Kidney (tissue), 14 donors: ENCODE results near the gene ACTL6B. TPM values are rescaled to one million over a fixed set of nuclear protein-coding genes. Genes with fewer than 3 reads are reported as not detected.
"Not testable (repeated sequence)": the region's sequence is repeated elsewhere in the genome, so short reads cannot be mapped to it uniquely, and the experiment has no call there.

Source experiments
- DNase-seq, 5 donors: peaks; one replicate each; pipeline ENCODE4 v3.0.0-alpha.2; 2013 to 2020
- FAIRE-seq: peaks from 2 replicates; lab custom pipeline; 2012; peaks lifted over from hg19 to GRCh38; lab: Jason Lieb, UNC
- H3K27ac ChIP-seq, 2 donors: one replicate each; pipeline ENCODE4 v1.7.0; 2013; ENCODE audit warnings: low read depth in 2 of 2, low read length in 2 of 2, inconsistent platforms in 1 of 2
- H3K27me3 ChIP-seq: one replicate; pipeline ENCODE4 v1.7.1; 2013; ENCODE audit warnings: low read length, inconsistent platforms; ENCODE audit not compliant: control insufficient read depth, insufficient read depth
- H3K36me3 ChIP-seq, 3 donors: one replicate each; pipeline versions ENCODE4 v1.7.0 to v1.7.1; 2013; ENCODE audit warnings: low read length in 3 of 3, control low read depth in 1 of 3, inconsistent platforms in 1 of 3; ENCODE audit not compliant: insufficient read depth in 3 of 3, control insufficient read depth in 2 of 3
- H3K4me1 ChIP-seq, 3 donors: one replicate each; pipeline versions ENCODE4 v1.7.0 to v1.7.1; 2013; ENCODE audit warnings: low read length in 3 of 3, inconsistent platforms in 1 of 3, low read depth in 1 of 3; ENCODE audit not compliant: control insufficient read depth in 2 of 3, insufficient read depth in 2 of 3
- H3K4me3 ChIP-seq, 3 donors: one replicate each; pipeline versions ENCODE4 v1.7.0 to v1.8.1; 2013; ENCODE audit warnings: low read length in 3 of 3, control low read depth in 1 of 3, inconsistent platforms in 1 of 3
- H3K9ac ChIP-seq, 3 donors: one replicate each; pipeline versions ENCODE4 v1.7.0 to v1.7.1; 2013; ENCODE audit warnings: low read length in 3 of 3, control low read depth in 1 of 3, inconsistent platforms in 1 of 3
- H3K9me3 ChIP-seq, 3 donors: one replicate each; pipeline versions ENCODE4 v1.7.0 to v1.7.1; 2013; ENCODE audit warnings: low read length in 3 of 3, control low read depth in 1 of 3, inconsistent platforms in 1 of 3; ENCODE audit not compliant: control insufficient read depth in 2 of 3, insufficient read depth in 1 of 3
- intact Hi-C: fragments of 100-400 bp; cut with DNase I; formaldehyde crosslinking; loops from one replicate; pipeline ENCODE4 v1.11.1; 2022
- polyA plus RNA-seq: library from polyadenylated mRNA; stranded (reverse); fragments of 350-450 nt; fragmentation: Illumina TruSeq; extraction: RNeasy Lipid Tissue Mini Kit (QIAGEN cat#74804); gene quantifications from one replicate; pipeline ENCODE4 v1.2.3, GENCODE V29; 2014; ENCODE audit warnings: low read depth, low replicate concordance; ENCODE audit not compliant: insufficient read depth
- total RNA-seq: library from RNA; stranded (reverse); fragmentation: NEBNext Ultra II Directional; extraction: Animal tissue kit (Norgen Biotek cat#: 25700); gene quantifications from one replicate; pipeline ENCODE4 v1.2.1, GENCODE V29; 2021
- TF ChIP-seq, protein P1 (sequence below): IDR thresholded peaks from 3 replicates; pipeline ENCODE4 v1.5.1; 2012; ENCODE audit warnings: mild to moderate bottlenecking, moderate library complexity, borderline replicate concordance; ENCODE audit not compliant: insufficient read depth; ENCODE audit errors: extremely low read depth
- donor health status: control.
- donor health status: control.
- donor health status: control.
- donor health status: control.
- donor health status: control.
- donor health status: DM: yes; HTN: yes; CAD: no.
- donor health status: Normal renal cell carcinoma (clear cell type).

The ACTL6B gene
- total and polyA plus RNA-seq, 2 donors from 2014 or later = not detected

DNA sequence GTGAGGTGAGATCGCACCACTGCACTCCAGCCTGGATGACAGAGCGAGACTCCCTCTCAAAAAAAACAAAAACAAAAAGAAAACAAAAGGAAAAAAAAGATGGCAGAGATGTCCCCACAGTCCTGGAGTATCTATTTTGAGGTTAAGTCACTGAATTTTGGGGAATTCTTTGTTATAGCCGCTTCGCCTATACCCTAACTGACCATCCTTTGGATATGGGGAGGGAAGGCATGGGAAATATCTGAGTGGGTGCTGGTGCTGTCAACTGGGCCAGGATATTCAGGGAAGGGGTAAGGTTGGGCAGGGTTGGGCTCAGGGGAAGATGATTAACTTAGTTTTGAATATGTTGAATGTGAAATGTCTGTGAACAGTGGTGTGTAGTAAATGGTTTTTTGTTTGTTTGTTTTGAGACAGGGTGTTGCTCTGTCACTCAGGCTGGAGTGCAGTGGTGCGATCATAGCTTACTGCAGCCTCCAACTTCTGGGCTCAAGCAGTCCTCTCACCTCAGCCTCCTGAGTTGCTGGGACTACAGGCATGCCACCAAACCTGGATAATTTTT lies 9.0 kb upstream of the ACTL6B start:
- DNase-seq = peak in 1 of 5 donors; percentile 1
- FAIRE-seq = no peak
- intact Hi-C loops = no loop called here
- no peaks in the 10 kb centered on the region for H3K27me3 ChIP-seq
- H3K4me3 ChIP-seq = no peak overlapping the region
- TF ChIP-seq, protein P1, sequence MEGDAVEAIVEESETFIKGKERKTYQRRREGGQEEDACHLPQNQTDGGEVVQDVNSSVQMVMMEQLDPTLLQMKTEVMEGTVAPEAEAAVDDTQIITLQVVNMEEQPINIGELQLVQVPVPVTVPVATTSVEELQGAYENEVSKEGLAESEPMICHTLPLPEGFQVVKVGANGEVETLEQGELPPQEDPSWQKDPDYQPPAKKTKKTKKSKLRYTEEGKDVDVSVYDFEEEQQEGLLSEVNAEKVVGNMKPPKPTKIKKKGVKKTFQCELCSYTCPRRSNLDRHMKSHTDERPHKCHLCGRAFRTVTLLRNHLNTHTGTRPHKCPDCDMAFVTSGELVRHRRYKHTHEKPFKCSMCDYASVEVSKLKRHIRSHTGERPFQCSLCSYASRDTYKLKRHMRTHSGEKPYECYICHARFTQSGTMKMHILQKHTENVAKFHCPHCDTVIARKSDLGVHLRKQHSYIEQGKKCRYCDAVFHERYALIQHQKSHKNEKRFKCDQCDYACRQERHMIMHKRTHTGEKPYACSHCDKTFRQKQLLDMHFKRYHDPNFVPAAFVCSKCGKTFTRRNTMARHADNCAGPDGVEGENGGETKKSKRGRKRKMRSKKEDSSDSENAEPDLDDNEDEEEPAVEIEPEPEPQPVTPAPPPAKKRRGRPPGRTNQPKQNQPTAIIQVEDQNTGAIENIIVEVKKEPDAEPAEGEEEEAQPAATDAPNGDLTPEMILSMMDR = no peak
- H3K4me1 ChIP-seq = no peaks in the 10 kb centered on the region
- no peak overlapping the region for H3K27ac ChIP-seq
- H3K36me3 ChIP-seq = no peaks in the 10 kb centered on the region
- H3K9ac ChIP-seq = no peak overlapping the region
- H3K9me3 ChIP-seq = no peaks in the 10 kb centered on the region

DNA sequence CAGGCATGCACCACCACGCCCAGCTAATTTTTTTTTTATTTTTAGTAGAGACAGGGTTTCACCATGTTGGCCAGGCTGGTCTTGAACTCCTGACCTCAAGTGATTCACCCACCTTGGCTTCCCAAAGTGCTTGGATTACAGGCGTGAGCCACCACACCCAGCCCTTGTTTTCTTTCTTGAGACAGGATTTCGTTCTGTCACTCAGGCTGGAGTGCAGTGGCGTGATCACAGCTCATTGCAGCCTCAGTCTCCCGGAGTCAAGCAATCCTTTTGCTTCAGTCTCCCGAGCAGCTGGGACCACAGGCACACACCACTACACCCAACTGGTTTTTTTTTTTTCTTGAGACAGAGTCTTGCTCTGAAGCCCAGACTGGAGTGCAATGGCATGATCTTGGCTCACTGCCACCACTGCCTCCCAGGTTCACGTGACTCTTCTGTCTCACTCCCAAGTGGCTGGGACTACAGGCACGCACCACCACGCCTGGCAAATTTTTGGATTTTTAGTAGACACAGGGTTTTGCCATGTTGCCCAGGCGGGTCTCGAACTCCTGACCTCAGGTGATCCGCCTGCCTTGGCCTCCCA lies 6.0 kb upstream of the ACTL6B start:
- FAIRE-seq, H3K9me3 ChIP-seq, H3K27ac ChIP-seq, H3K36me3 ChIP-seq, intact Hi-C loops, H3K4me3 ChIP-seq, H3K9ac ChIP-seq, H3K27me3 ChIP-seq, H3K4me1 ChIP-seq: not testable (repeated sequence)
- DNase-seq = peak in 1 of 5 donors; percentile 56

DNA sequence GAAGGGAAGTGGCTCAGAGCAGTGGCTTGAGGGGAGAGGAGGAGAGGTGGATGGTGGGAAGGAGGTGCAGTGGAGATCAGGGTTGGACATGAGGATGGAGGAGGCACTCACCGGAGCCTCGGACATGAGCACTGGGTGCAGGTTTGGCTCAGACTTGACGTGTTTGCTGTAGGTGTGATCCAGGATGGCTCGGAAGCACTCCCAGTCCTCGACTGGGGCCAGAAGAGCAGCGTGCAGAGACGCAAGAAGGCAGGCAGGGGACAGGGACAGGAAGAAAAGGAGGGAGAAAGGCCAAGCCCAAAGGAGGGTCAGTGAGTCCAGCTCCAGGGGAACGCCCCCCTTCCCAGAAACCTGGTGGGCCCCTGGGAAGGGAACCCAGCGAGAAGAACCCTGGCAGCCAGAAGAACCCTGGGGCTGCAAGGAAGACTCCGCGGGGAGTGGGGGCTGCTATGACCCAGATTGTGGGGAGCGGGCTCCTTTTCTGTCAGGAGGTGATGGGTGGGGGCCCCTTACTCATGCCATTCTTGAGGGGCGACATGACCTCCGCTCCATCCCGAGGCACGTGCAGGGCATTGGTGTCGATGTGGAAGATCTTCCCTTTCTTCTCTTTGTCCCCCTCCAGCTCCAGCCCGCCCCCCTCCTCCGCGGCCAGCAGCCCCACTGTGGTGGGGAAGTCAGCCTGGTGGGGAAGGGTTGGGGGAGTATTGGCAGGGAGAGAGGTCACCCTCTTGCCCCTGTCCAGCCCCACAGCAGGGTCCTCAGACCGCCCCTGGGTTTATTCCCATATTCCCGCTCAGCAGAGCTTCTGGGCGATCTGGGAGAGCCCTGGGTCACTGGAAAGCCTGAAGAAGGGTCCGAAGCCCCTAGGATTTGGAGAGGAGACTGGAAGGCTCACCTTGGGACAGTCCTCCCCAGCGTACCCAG lies 1.1 kb downstream of the ACTL6B start:
- no peaks in the 10 kb centered on the region for H3K4me1 ChIP-seq
- DNase-seq = no peak
- H3K4me3 ChIP-seq = no peak overlapping the region
- H3K9me3 ChIP-seq = no peaks in the 10 kb centered on the region
- TF ChIP-seq, protein P1 = no peak
- H3K27ac ChIP-seq = no peak overlapping the region
- peaks cover 2% of the 10 kb centered on the region for H3K27me3 ChIP-seq
- intact Hi-C loops = no loop called here
- no peak for FAIRE-seq
- no peak overlapping the region for H3K9ac ChIP-seq
- no peaks in the 10 kb centered on the region for H3K36me3 ChIP-seq
